Stimulated activated memory B cell treated with anti-CD40 and anti-IgM and Interleukin-4, amounts not matched to agents 10 μg/mL and 1 μg/mL and 100 μg/mL, for 72 hours (primary cell): ENCODE data around the gene TSPAN15.

ENCODE experiments used
- ATAC-seq: fragments of 150-1000 bp; cut with Tn5 transposase; 2 replicates; pipeline ENCODE4 v1.10.0; 2021
- H3K27ac Mint-ChIP-seq: one replicate; pipeline ENCODE4 v1.8.0; 2022; ENCODE audit warnings: mild to moderate bottlenecking, mixed read lengths
- H3K27me3 Mint-ChIP-seq: one replicate; pipeline ENCODE4 v1.8.0; 2022; ENCODE audit warnings: mixed read lengths
- H3K36me3 Mint-ChIP-seq: one replicate; pipeline ENCODE4 v1.8.0; 2022; ENCODE audit warnings: mixed read lengths
- H3K4me1 Mint-ChIP-seq: one replicate; pipeline ENCODE4 v1.8.0; 2022; ENCODE audit warnings: mixed read lengths
- H3K4me3 Mint-ChIP-seq: one replicate; pipeline ENCODE4 v1.8.0; 2022; ENCODE audit warnings: mild to moderate bottlenecking, moderate library complexity, mixed read lengths
- H3K9me3 Mint-ChIP-seq: one replicate; pipeline ENCODE4 v1.8.0; 2022; ENCODE audit warnings: mixed read lengths

Gene TSPAN15

DNA sequence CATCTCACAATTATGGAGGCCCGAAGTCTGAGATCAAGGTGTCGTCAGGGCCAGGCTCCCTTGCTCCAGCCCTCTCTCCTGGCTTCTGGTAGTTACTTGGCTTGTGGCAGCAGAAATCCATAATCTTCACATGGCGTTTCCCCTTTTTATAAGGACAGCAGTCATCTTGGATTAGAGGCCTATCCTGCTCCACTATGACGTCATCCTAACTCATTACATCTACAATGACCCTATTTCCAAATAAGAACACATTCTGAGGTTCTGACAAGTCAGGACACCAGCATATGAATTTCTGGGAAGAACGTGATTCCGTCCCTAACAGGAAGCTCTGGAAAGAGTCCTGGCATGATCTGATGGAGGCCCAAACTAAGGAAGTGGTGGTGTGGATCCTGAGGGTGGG, 86.2 kb downstream of the TSPAN15 start:
- no peak for ATAC-seq
- H3K27me3 Mint-ChIP-seq = peaks cover 34% of the 10 kb centered on the region
- H3K4me1 Mint-ChIP-seq = no peaks in the 10 kb centered on the region
- no peak overlapping the region for H3K4me3 Mint-ChIP-seq
- H3K27ac Mint-ChIP-seq = no peak overlapping the region
- peaks cover 29% of the 10 kb centered on the region for H3K9me3 Mint-ChIP-seq
- no peaks in the 10 kb centered on the region for H3K36me3 Mint-ChIP-seq

DNA sequence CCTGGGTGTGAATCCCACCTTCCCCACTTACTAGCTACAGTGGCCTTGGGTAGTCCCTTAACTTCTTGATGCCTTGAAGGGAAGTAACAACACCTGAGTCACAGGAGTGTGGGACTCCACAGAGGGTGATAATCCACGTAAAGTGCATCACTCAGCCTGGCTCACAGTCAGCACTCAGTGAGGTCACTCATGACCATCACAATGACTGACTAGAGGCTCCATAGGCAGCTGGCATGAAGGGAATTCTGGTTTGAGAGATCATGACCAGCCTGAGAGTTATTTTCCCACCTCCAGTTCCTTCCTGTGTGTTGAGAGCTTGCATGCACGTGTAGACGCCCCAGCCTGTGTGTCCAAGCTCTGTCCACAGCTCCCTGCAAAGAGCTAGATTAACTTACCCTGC, 87.2 kb downstream of the TSPAN15 start:
- no peak for ATAC-seq
- Mint-ChIP-seq H3K36me3 (no peaks in the 10 kb centered on the region), H3K27ac (no peak overlapping the region), H3K4me3 (no peak overlapping the region), H3K4me1 (no peaks in the 10 kb centered on the region), H3K27me3 (peaks cover 24% of the 10 kb centered on the region), H3K9me3 (peaks cover 27% of the 10 kb centered on the region)

DNA sequence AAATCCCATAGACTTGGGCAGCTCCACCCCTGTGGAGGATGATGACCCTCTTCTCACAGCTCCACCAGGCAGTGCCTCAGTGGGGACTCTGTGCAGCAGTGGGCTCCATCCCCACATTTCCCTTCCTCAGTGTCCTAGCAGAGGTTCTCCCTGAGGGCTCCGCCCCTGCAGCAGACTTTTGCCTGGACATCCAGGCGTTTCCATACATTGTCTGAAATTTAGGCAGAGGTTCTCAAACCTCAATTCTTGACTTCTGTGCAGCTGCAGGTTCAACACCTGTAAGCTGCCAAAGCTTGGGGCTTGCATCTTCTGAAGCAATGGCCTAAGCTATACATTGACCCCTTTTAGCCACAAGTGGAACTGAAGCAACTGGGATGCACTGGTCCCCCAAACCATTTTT, 90.2 kb downstream of the TSPAN15 start:
- Mint-ChIP-seq H3K9me3 (peaks cover 23% of the 10 kb centered on the region), H3K4me3 (no peak overlapping the region), H3K4me1 (no peaks in the 10 kb centered on the region), H3K36me3 (no peaks in the 10 kb centered on the region), H3K27ac (no peak overlapping the region), H3K27me3 (peaks cover 20% of the 10 kb centered on the region)
- no peak for ATAC-seq

DNA sequence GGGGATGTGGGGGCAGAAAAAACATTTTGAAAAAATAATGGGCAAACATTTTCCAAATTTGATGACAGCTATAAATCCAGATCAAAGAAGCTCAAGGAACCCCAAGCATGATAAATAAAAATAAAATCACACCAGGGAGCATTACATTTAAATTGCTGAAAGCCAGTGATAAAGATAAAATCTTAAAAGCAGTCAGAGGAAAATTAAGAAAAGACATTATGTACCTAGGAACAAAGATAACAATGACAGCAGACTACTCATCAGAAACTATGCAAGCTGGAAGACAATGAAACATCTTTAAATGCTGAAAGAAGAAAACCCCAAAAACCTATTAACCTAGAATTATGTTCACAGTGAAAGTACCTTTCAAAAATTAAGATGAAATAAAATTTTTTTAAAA, 98.7 kb downstream of the TSPAN15 start:
- no peaks in the 10 kb centered on the region for H3K36me3 Mint-ChIP-seq
- peaks cover 47% of the 10 kb centered on the region for H3K27me3 Mint-ChIP-seq
- no peak overlapping the region for H3K27ac Mint-ChIP-seq
- no peaks in the 10 kb centered on the region for H3K4me1 Mint-ChIP-seq
- ATAC-seq = no peak
- H3K9me3 Mint-ChIP-seq = peaks cover 20% of the 10 kb centered on the region
- no peak overlapping the region for H3K4me3 Mint-ChIP-seq

DNA sequence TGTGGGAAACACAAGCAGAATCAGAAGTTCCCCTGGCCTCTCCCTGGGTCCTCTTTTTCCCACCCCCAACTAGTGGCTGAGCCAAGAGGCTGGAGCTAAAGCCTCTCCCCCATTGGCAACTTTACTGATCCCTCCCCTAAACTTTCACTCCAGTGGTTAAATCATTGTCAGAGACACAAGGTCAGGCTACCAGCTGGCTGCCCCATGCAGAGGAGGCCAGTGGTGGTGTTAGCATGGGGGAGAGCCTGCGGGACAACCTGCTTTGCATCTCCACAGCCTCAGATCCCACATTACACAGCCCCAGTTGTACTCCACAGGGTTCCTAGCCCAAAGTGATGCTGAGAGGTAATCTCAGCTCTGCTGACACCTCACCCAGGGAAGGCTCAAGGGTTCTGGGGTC, 101.0 kb downstream of the TSPAN15 start:
- H3K27me3 Mint-ChIP-seq = peaks cover 45% of the 10 kb centered on the region
- H3K9me3 Mint-ChIP-seq = peaks cover 17% of the 10 kb centered on the region
- no peak overlapping the region for H3K27ac Mint-ChIP-seq
- ATAC-seq = no peak
- H3K36me3 Mint-ChIP-seq = no peaks in the 10 kb centered on the region
- H3K4me3 Mint-ChIP-seq = no peak overlapping the region
- no peaks in the 10 kb centered on the region for H3K4me1 Mint-ChIP-seq

DNA sequence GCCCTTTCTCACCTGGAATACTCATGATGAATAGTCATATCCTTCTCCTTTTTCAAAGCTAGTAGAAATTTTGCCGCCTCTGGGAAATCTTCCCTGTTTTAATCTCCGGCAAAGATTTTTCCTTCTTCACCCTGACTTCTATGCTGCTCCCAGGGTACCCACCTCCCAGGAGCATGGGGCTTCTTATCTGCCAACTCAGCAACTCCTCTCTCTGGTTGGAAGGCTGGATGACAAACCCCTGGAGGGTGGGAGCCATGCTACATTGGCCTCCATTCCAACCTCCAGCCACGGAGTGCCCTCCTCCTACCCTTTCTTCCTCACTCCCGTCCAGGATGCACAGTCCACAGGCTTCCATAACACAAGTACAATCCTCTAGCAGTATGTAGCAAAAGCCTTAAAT, 102.1 kb downstream of the TSPAN15 start:
- H3K4me1 Mint-ChIP-seq = no peaks in the 10 kb centered on the region
- H3K27ac Mint-ChIP-seq = no peak overlapping the region
- peaks cover 13% of the 10 kb centered on the region for H3K9me3 Mint-ChIP-seq
- H3K36me3 Mint-ChIP-seq = no peaks in the 10 kb centered on the region
- ATAC-seq = no peak
- H3K27me3 Mint-ChIP-seq = peaks cover 41% of the 10 kb centered on the region
- H3K4me3 Mint-ChIP-seq = no peak overlapping the region

DNA sequence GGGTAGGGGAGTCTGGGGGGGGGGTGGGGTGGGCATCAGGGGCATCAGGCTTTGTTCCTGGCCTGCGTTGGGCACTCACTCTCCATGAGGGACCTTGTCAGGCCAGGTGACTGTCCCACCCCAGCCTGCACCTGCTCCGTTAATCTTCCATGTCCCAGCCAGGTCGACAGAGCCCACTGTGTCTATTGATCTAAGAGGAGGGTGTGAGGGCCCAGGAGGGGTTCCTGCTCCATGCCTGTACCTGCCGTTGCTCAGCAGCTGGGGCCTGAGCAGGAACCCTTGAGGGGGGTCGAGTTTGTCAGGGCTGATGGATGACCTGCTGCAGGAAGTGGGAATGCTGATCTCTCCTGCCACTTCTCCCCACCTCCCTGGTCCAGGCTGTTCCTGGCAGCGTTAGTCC, 103.3 kb downstream of the TSPAN15 start:
- Mint-ChIP-seq H3K27ac (no peak overlapping the region), H3K4me3 (no peak overlapping the region), H3K36me3 (no peaks in the 10 kb centered on the region), H3K9me3 (peaks cover 8% of the 10 kb centered on the region), H3K27me3 (peaks cover 42% of the 10 kb centered on the region), H3K4me1 (no peaks in the 10 kb centered on the region)
- ATAC-seq = no peak
